Measurements from ENCODE around the gene MAP3K5. TPM values are rescaled to one million over a fixed set of nuclear protein-coding genes. Genes with fewer than 3 reads are reported as not detected.

Gene MAP3K5
- total RNA-seq, 4 donors from 2014 or later: 18.7 to 24.1 (median 20.7) TPM

DNA sequence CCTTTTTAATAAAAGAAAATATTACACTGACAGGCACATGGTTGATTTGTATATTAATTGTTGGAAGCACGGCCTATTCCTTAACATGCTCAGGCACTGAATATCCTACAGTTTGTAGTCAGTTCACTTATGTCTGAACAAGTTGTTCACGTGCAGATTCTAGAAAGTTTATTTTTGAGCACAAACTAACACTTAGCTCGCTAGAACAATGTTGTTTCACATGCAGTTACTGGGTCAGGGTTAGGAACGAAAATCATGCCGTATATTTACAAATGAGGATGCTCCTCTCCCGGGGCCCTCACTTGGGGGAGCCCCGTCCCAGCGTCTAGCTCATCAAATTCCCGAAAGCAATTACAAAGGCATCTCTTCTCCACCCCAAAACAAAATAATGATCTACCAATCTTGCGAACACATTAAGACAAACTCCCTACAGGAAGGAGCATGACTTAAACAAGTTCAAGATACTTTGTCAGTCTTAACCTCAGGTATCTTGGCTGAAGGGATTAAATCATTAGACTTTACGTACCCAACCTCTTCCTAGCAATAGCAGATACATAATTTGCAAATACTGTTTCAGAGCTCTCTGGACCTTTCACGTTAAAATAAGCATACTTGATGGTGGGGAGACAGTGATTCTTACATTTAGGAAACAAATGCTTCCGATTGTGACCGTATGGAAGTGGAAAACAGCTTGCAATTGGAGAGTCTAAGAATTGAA lies 243.5 kb downstream of the MAP3K5 start:
- DNase-seq (ENCODE audit: extremely low spot score): no peak
- no peaks in the 10 kb centered on the region for H3K36me3 ChIP-seq
- H3K27ac ChIP-seq (replicated peaks in 1 of 4): no peak overlapping the region
- peaks cover 13 to 23% (median 17%) of the 10 kb centered on the region in 4 donors for H3K4me1 ChIP-seq
- 88% methylated on average over 14 of the region's 14 CpGs for WGBS
- H3K4me3 ChIP-seq: peak overlapping the region in 1 of 4 donors; percentile 76
- intact Hi-C loops (cut with DNase I): no loop called here
- TF ChIP-seq POLR2AphosphoS5 (IDR thresholded peaks at IDR 0.05) (no peak), POLR2A (IDR thresholded peaks at IDR 0.05; ENCODE audit: low read depth) (no peak), EP300 (IDR thresholded peaks at IDR 0.05) (no peak)
- peaks cover 0 to 49% (median 9%) of the 10 kb centered on the region in 4 donors for H3K27me3 ChIP-seq
- H3K9me3 ChIP-seq: no peaks in the 10 kb centered on the region

DNA sequence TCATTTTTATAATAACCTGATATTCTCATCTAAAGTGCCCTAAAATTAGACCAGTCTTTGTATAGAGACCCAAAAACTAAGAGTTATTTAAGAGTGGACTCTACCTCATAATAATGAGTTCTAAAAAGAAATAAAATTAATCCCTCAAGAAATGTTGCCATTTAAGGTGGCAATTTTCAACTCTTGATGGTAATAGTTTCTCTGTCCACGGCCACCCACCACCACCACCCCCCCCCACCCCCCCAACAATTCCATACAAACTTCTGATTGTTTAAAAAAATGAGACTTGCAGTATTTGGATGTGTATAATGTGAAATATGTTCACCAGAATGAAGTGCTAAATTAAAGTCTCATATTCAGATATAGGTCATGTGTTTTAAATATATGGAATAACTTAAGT lies 244.4 kb downstream of the MAP3K5 start:
- intact Hi-C loops (cut with DNase I): no loop called here
- DNase-seq (ENCODE audit: extremely low spot score): no peak
- Histone ChIP-seq H3K27ac (replicated peaks in 1 of 4) (no peak overlapping the region), H3K9me3 (no peaks in the 10 kb centered on the region), H3K4me3 (no peak overlapping the region), H3K27me3 (peaks cover 0 to 42% (median 9%) of the 10 kb centered on the region in 4 donors), H3K4me1 (peaks cover 13 to 23% (median 17%) of the 10 kb centered on the region in 4 donors), H3K36me3 (no peaks in the 10 kb centered on the region)
- 93% methylated on average over 1 of the region's 1 CpG for WGBS
- no peak for TF ChIP-seq EP300 (IDR thresholded peaks at IDR 0.05)
- no peak for TF ChIP-seq POLR2AphosphoS5 (IDR thresholded peaks at IDR 0.05)
- TF ChIP-seq POLR2A (IDR thresholded peaks at IDR 0.05; ENCODE audit: low read depth): no peak
- TF ChIP-seq CTCF (IDR thresholded peaks at IDR 0.05): no peak

GRCh38 chr6:136547336-136547735 lies 244.9 kb downstream of the MAP3K5 start:
- intact Hi-C loops (cut with DNase I): no loop called here
- Histone ChIP-seq H3K4me3 (no peak overlapping the region), H3K4me1 (peaks cover 13 to 23% (median 17%) of the 10 kb centered on the region in 4 donors), H3K9me3 (no peaks in the 10 kb centered on the region), H3K27me3 (peaks cover 0 to 36% (median 9%) of the 10 kb centered on the region in 4 donors), H3K27ac (replicated peaks in 1 of 4) (no peak overlapping the region), H3K36me3 (no peaks in the 10 kb centered on the region)
- DNase-seq (ENCODE audit: extremely low spot score): no peak
- WGBS: 43% methylated on average over 4 of the region's 4 CpGs
- TF ChIP-seq CTCF (IDR thresholded peaks at IDR 0.05) (peak in 1 of 3 experiments; percentile 34), EP300 (IDR thresholded peaks at IDR 0.05) (no peak), POLR2AphosphoS5 (IDR thresholded peaks at IDR 0.05) (no peak), POLR2A (IDR thresholded peaks at IDR 0.05; ENCODE audit: low read depth) (no peak)

GRCh38 chr6:136546331-136546730 lies 245.9 kb downstream of the MAP3K5 start:
- peaks cover 13 to 23% (median 17%) of the 10 kb centered on the region in 4 donors for H3K4me1 ChIP-seq
- no peak for DNase-seq (ENCODE audit: extremely low spot score)
- TF ChIP-seq EP300 (IDR thresholded peaks at IDR 0.05): no peak
- no peak for TF ChIP-seq POLR2AphosphoS5 (IDR thresholded peaks at IDR 0.05)
- TF ChIP-seq POLR2A (IDR thresholded peaks at IDR 0.05; ENCODE audit: low read depth): no peak
- no peak for TF ChIP-seq CTCF (IDR thresholded peaks at IDR 0.05)
- H3K27me3 ChIP-seq: peaks cover 0 to 27% (median 9%) of the 10 kb centered on the region in 4 donors
- no peak overlapping the region for H3K27ac ChIP-seq (replicated peaks in 1 of 4)
- H3K4me3 ChIP-seq: no peak overlapping the region
- no peaks in the 10 kb centered on the region for H3K9me3 ChIP-seq
- WGBS: 86% methylated on average over 1 of the region's 1 CpG
- intact Hi-C loops (cut with DNase I): no loop called here
- H3K36me3 ChIP-seq: no peaks in the 10 kb centered on the region

DNA sequence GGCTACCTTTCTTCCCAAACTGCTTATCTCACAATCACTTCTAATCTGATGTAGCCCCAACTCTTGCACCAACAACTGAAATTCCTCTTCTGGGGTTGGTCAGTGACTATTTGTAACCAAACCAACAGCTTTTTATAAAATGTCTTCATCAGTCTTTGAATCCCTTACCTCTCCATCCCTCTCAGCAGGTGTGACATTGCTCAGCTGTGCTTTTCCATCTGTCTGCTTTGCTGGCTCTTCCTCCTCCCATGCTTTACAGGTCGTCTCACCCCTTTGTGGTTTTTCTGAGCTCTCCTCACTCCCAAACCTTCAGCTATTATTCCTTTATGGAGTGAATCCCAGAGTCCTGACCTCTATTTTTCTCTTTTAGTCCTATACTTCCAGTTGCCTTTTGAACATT lies 248.0 kb downstream of the MAP3K5 start:
- H3K36me3 ChIP-seq: no peaks in the 10 kb centered on the region
- no peak for TF ChIP-seq POLR2A (IDR thresholded peaks at IDR 0.05; ENCODE audit: low read depth)
- TF ChIP-seq POLR2AphosphoS5 (IDR thresholded peaks at IDR 0.05): no peak
- TF ChIP-seq CTCF (IDR thresholded peaks at IDR 0.05): no peak
- no peak for TF ChIP-seq EP300 (IDR thresholded peaks at IDR 0.05)
- H3K9me3 ChIP-seq: no peaks in the 10 kb centered on the region
- intact Hi-C loops (cut with DNase I): no loop called here
- WGBS: 28% methylated on average over 1 of the region's 1 CpG
- H3K4me3 ChIP-seq: no peak overlapping the region
- no peak for DNase-seq (ENCODE audit: extremely low spot score)
- peaks cover under 1 to 4% (median 3%) of the 10 kb centered on the region in 4 donors for H3K4me1 ChIP-seq
- H3K27ac ChIP-seq (replicated peaks in 1 of 4): no peak overlapping the region
- peaks cover 0 to 7% (median 1%) of the 10 kb centered on the region in 4 donors for H3K27me3 ChIP-seq
